COR-L47 (cell line): ENCODE measurements around the gene COQ5.

Experiments
- DNase-seq: peaks from one replicate; lab custom pipeline; 2025; lab: John Stamatoyannopoulos, UW

COQ5 gene

DNA sequence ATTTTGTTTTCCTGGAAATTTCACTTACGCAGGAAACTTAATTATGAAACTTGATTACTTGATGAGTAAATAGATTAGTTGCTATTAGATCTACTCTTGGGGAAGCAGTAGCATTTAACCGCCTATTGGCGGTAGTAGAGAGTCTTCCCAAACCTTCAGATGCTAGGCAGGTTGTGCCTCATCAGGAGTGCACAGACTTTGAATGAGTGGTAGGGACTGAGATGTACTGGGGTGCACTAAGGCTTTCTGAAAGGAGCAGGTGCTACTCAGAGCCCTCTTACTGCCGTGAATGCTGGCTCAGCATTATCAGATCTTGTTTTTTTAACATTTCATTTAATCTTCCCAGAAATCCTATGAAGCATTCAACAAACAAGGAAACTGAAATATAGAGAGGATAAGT, 75.0 kb downstream of the COQ5 start:
- peak; percentile 22 for DNase-seq
